Astrocyte of the spinal cord (primary cell): ENCODE results near the gene NRP2.

Experiments
- DNase-seq: peaks from one replicate; pipeline ENCODE4 v3.0.0; 2011; ENCODE audit warnings: low read depth, low spot score
- H3K4me3 ChIP-seq: 2 replicates; pipeline ENCODE4 v1.5.1; 2011; ENCODE audit warnings: low read depth, mild to moderate bottlenecking, low read length, moderate library complexity
- CTCF ChIP-seq: IDR thresholded peaks from 2 replicates; pipeline ENCODE4 v1.5.1; 2012; ENCODE audit warnings: low read depth, mild to moderate bottlenecking, low read length, inconsistent platforms
- in situ Hi-C: cut with HindIII; loops from 2 replicates; pipeline ENCODE4 v1.10.0; 2017; ENCODE audit warnings: low sequenced_read_pairs

The NRP2 gene

DNA sequence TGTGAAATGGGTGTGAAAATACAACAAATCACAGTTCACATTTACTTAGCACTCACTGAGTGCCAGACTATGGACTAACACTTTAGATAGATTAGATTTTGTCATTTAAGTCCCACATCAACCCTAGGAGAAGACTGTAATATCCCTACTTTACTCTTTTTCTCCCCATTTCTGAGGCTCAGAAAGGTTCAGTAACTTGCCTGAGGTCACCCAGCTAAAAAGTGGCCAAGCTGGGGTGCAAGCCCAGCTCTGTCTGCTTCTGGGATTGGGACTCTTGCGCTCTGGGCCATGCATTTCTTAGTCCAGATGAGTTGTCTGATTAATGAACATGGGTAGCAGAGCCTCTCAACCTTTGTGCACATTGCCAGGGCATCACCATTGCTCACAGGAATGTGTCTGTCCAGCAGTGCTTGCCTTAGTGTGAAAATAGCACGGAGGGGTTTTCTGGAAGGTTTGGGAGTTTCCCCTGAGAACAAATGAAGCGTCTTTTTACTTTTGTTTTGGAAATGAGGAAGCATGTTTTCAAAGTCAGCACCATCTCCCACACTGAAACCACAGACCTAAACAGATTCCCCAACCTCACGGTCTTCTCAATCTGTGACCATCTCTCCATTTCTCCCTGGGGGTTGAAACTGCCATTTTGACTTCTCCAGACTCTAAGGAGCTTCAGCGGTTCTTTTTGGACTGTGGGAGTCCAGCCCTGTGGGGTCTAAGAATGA, 31.9 kb downstream of the NRP2 start:
- in situ Hi-C loops, result no loop called here
- peak; percentile 77 for DNase-seq
- no peak for TF ChIP-seq CTCF
- H3K4me3 ChIP-seq, result no peak overlapping the region

DNA sequence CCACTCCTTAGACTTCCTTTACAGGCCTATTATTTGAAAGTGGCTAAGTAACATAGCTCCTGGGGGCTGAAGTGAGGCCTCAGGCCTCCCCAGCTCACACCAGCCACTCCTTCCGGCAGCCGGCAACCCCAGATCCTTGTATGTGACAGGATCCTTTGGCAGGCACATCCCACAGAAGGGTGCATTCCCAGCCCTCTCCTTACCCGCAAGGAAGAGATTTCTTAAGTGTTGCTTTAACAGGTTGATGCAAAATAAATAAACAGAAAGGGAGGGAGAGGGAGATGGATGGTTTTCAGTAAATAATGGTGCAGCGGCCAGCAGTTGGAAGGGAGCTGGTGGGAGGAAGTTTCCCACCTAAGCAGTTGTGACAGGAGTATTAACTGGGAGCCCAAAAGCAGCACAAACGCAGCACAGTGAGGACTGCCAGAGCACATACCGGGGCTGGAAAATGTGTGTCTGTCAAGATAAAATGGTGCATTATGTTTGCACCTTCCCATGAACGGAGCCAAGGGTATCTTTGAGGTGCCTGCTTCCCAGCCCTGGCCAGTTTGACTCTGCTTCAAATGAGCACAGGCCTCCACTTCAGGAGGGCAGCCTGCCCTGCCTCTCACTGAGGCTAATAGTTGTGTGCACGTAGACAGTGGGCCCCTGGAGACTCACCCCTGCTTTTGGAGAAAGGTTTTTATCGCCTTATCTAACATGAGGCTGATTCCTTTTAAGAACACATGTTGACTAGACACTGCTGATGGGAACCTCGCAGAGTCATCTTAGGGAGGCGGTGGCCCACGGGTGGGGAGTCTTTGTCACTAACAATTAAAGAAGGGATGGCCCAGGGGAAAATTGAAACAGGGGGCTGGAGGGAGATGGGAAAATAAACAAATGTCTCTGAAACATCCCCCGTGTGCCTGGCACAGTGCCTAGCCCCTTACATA, 32.8 kb downstream of the NRP2 start:
- in situ Hi-C loops, result no loop called here
- DNase-seq, result no peak
- TF ChIP-seq CTCF, result no peak
- H3K4me3 ChIP-seq, result no peak overlapping the region

- peak; percentile 19 for TF ChIP-seq CTCF
These were observed 33.7 kb downstream of the NRP2 start for GRCh38 chr2:205715831-205716525.

DNA sequence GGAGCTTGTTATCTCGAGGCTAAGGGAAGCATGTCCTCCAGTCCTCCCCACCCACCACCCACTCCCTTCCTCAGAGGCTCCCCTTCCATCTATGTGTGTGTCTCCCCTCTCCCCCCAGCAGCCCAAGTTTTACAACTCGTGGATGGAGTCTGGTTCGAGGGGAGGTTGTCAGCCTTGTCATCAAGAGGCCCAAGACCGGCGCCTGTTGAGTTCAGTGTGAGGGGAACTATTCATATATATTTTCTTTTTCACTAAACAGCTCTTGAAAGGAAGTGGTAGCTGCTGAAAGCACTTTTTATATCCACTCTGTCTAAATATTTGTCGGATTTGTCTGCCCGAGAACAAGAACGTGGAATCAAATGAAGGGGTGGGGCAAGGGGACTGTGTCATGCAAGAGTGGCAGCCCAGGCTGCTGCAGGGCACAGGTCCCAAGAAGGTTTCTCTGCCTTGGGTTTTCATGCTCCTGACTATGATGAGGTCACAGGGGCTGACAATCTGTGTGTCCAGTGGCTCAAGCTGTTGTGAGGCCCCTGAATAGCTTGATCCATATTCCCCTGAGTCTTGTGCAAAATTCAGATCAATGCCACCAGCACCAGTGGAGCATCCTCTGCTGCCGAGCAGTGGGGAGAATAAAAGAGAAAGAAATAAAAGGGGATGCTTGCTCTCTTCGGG, 35.0 kb downstream of the NRP2 start:
- DNase-seq, result no peak
- no peak for TF ChIP-seq CTCF
- in situ Hi-C loops, result no loop called here
- H3K4me3 ChIP-seq, result no peak overlapping the region

More at GRCh38 chr2:205715831-205716525, 33.7 kb downstream of the NRP2 start:
- H3K4me3 ChIP-seq, result no peak overlapping the region
- in situ Hi-C loops, result no loop called here
- no peak for DNase-seq

DNA sequence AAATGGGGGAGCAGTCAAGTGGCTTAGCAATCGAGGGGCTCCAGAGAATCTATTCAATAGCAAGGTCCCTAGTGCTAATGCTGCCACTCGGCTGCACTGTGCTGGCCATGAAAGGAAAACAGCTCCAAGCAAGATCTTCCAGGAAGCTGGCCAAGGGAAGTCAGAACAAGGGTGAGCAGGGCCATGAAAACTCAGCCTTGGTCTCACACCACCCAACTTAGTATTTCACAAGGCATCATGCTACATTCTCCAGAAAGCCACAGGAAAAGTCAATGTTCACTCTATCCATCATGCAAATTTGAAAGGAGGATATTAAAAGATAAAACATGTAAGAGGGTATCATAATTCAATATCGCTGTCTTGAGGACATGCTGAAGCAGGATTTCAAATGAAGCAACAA, 35.7 kb downstream of the NRP2 start:
- no peak overlapping the region for H3K4me3 ChIP-seq
- TF ChIP-seq CTCF, result no peak
- in situ Hi-C loops, result no loop called here
- DNase-seq, result no peak

GRCh38 chr2:205719847-205720246, 37.5 kb downstream of the NRP2 start:
- no peak for TF ChIP-seq CTCF
- no peak overlapping the region for H3K4me3 ChIP-seq
- in situ Hi-C loops, result no loop called here
- DNase-seq, result no peak
